ENCODE results near the gene EPSTI1. TPM values are rescaled to one million over a fixed set of nuclear protein-coding genes. Genes with fewer than 3 reads are reported as not detected.
A peak's percentile ranks its signal among the peaks of the same experiment; 100 is the strongest.

The EPSTI1 gene
- polyA plus RNA-seq, 1 of the 3 experiments (the other 2 are of a cell fraction) = 0.02 TPM

- Histone ChIP-seq H3K27ac (ENCODE audit: low read depth in 2 of 2, low read length in 1 of 2) (no peak overlapping the region), H2AFZ (ENCODE audit: low read depth) (no peak overlapping the region), H3K27me3 (ENCODE audit: insufficient read depth) (no peaks in the 10 kb centered on the region), H3K9me3 (no peaks in the 10 kb centered on the region), H3K9ac (no peak overlapping the region), H3K4me1 (ENCODE audit: control insufficient read depth in 1 of 2, insufficient read depth in 2 of 2, low read depth in 1 of 2, low read length in 1 of 2) (peaks cover 0 to 8% of the 10 kb centered on the region in 2 experiments; a peak in 2 of 4 replicates), H3F3A (replicated peaks; ENCODE audit: insufficient read depth) (no peaks in the 10 kb centered on the region), H4K20me1 (ENCODE audit: insufficient read depth) (no peaks in the 10 kb centered on the region), H3K36me3 (replicated peaks in 1 of 2; ENCODE audit: control insufficient read depth in 1 of 2, insufficient read depth in 2 of 2, low read length in 1 of 2) (no peaks in the 10 kb centered on the region), H3K79me2 (ENCODE audit: insufficient read depth) (peaks cover 20% of the 10 kb centered on the region; the same call in 1 of the 2 replicates), H3K4me3 (ENCODE audit: low read depth in 2 of 2, low read length in 1 of 2) (no peak overlapping the region), H3K4me2 (no peak overlapping the region), H3K9me2 (no peaks in the 10 kb centered on the region)
- CTCF ChIA-PET = no interaction called here
- TF ChIP-seq EP300 (IDR thresholded peaks at IDR 0.05; ENCODE audit: borderline replicate concordance in 1 of 2, low read depth in 1 of 2, low read length in 1 of 2) (no peak), USF1 (IDR thresholded peaks at IDR 0.05; ENCODE audit: borderline replicate concordance, low read depth) (no peak), SMC3 (IDR thresholded peaks at IDR 0.05; ENCODE audit: low read depth, low read length) (no peak), NFIC (IDR thresholded peaks at IDR 0.05; ENCODE audit: borderline replicate concordance) (no peak), SIN3A (IDR thresholded peaks at IDR 0.05; ENCODE audit: borderline replicate concordance, low read depth, low read length) (no peak), TEAD4 (IDR thresholded peaks at IDR 0.05; ENCODE audit: borderline replicate concordance, insufficient read depth) (no peak), RAD21 (IDR thresholded peaks at IDR 0.05; ENCODE audit: low read length) (no peak), TAF1 (IDR thresholded peaks at IDR 0.05; ENCODE audit: borderline replicate concordance, low read depth, low read length) (no peak), MXI1 (IDR thresholded peaks at IDR 0.05; ENCODE audit: low read depth, low read length) (no peak), NRF1 (IDR thresholded peaks at IDR 0.05; ENCODE audit: low read depth, low read length) (no peak), CHD2 (IDR thresholded peaks at IDR 0.05; ENCODE audit: low read length, partially characterized antibody) (no peak)
- WGBS (ENCODE audit: low lambda C conversion rate) = 83% methylated on average over 1 of the region's 1 CpG
- POLR2A ChIA-PET = no interaction called here
- DNase-seq = no peak
Observed at GRCh38 chr13:43020794-43021193, 28.8 kb upstream of the EPSTI1 start.

- no peaks in the 10 kb centered on the region for H3K9me2 ChIP-seq
- H3K4me2 ChIP-seq = no peak overlapping the region
- TF ChIP-seq TEAD4 (IDR thresholded peaks at IDR 0.05; ENCODE audit: borderline replicate concordance, insufficient read depth) = no peak
- TF ChIP-seq EZH2phosphoT487 (IDR thresholded peaks at IDR 0.05; ENCODE audit: borderline replicate concordance, low read depth) = no peak
- no peak for TF ChIP-seq RAD21 (IDR thresholded peaks at IDR 0.05; ENCODE audit: low read length)
- no peak for TF ChIP-seq REST (IDR thresholded peaks at IDR 0.05; ENCODE audit: low read depth, low read length)
- peaks cover 12% of the 10 kb centered on the region; the same call in 1 of the 2 replicates for H3K79me2 ChIP-seq (ENCODE audit: insufficient read depth)
- 0 out of 4 replicates have a peak overlapping the region, but pooled peaks of 1 of the 2 experiments have one; percentile 8 for H3K27ac ChIP-seq (ENCODE audit: low read depth in 2 of 2, low read length in 1 of 2)
- H3K27me3 ChIP-seq (ENCODE audit: insufficient read depth) = no peaks in the 10 kb centered on the region
- peaks cover 0 to 8% of the 10 kb centered on the region in 2 experiments; a peak in 2 of 4 replicates for H3K4me1 ChIP-seq (ENCODE audit: control insufficient read depth in 1 of 2, insufficient read depth in 2 of 2, low read depth in 1 of 2, low read length in 1 of 2)
- H3F3A ChIP-seq (replicated peaks; ENCODE audit: insufficient read depth) = no peaks in the 10 kb centered on the region
- no peak for DNase-seq
- H3K9me3 ChIP-seq = no peaks in the 10 kb centered on the region
- WGBS (ENCODE audit: low lambda C conversion rate) = 73% methylated on average over 2 of the region's 2 CpGs
- H3K9ac ChIP-seq = no peak overlapping the region
- no peak overlapping the region for H3K4me3 ChIP-seq (ENCODE audit: low read depth in 2 of 2, low read length in 1 of 2)
- H3K36me3 ChIP-seq (replicated peaks in 1 of 2; ENCODE audit: control insufficient read depth in 1 of 2, insufficient read depth in 2 of 2, low read length in 1 of 2) = no peaks in the 10 kb centered on the region
- ChIA-PET CTCF (no interaction called here), POLR2A (no interaction called here)
- no peak overlapping the region for H2AFZ ChIP-seq (ENCODE audit: low read depth)
- no peaks in the 10 kb centered on the region for H4K20me1 ChIP-seq (ENCODE audit: insufficient read depth)
Observed at GRCh38 chr13:43019811-43020210, 27.8 kb upstream of the EPSTI1 start.
